ENCODE measurements around the gene ARMC10.
A peak's percentile ranks its signal among the peaks of the same experiment; 100 is the strongest.
"Not testable (repeated sequence)": the region's sequence is repeated elsewhere in the genome, so short reads cannot be mapped to it uniquely, and the experiment has no call there.

ARMC10 gene

GRCh38 chr7:103074519-103075336 is at the start of gene ARMC10, which contains the start of gene FBXL13:
Gene ARMC10, plus strand, starts transcription at chr7:103075140. Its CDS starts 133 bp downstream, at chr7:103075273.
Gene FBXL13, minus strand, starts transcription at chr7:103074796.
- peak; percentile 82 to 83 for DNase-seq (ENCODE audit: low read depth in 2 of 2)

- no peak for DNase-seq (ENCODE audit: low read depth in 2 of 2)
These were observed 49.6 kb upstream of the ARMC10 start for GRCh38 chr7:103025341-103025740.

- no peak for DNase-seq (ENCODE audit: low read depth in 2 of 2)
These were observed 43.9 kb upstream of the ARMC10 start for GRCh38 chr7:103031024-103031423.

DNA sequence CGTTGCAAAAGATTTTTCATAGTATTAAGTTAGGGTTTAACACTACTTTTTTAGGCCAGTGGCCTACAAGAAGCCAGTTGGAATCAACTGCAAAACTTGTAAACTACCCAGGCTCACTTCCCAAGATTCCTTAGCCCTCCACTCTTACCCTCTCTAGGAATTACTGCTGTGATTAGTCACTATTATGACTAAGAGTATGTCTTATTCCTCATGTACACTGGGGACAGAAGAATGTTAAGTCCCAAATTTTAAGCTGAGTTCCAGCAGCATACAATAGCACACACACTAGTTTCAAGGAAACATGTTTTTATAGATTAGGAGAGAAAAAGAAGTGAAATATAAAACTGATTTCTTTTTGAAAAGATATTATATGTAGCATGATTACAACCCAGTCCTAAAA is 43.2 kb upstream of the ARMC10 start:
- no peak for DNase-seq (ENCODE audit: low read depth in 2 of 2)

GRCh38 chr7:103034318-103034717 is 40.6 kb upstream of the ARMC10 start:
- DNase-seq (ENCODE audit: low read depth in 2 of 2): not testable (repeated sequence)

DNA sequence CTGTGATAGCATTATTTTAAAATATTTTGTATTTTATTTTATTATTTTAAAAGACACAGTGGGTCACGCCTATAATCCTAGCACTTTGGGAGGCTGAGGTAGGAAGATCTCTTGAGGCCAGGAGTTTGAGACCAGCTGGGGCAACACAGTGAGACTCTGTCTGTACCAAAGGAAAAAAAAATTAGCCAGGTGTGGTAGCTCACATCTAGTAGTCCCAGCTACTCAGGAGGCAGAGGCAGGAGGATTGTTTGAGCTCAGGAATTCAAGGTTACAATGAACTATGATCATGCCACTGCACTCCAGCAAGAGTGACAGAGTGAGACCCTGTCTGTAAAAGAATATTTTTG is 37.5 kb upstream of the ARMC10 start:
- no peak for DNase-seq (ENCODE audit: low read depth in 2 of 2)

GRCh38 chr7:103037823-103038739 is 36.9 kb upstream of the ARMC10 start:
- DNase-seq (ENCODE audit: low read depth in 2 of 2): not testable (repeated sequence)

- not testable (repeated sequence) for DNase-seq (ENCODE audit: low read depth in 2 of 2)
These were observed 33.1 kb upstream of the ARMC10 start for GRCh38 chr7:103041815-103042214.

GRCh38 chr7:103048833-103049232 is 26.1 kb upstream of the ARMC10 start:
- no peak for DNase-seq (ENCODE audit: low read depth in 2 of 2)

DNA sequence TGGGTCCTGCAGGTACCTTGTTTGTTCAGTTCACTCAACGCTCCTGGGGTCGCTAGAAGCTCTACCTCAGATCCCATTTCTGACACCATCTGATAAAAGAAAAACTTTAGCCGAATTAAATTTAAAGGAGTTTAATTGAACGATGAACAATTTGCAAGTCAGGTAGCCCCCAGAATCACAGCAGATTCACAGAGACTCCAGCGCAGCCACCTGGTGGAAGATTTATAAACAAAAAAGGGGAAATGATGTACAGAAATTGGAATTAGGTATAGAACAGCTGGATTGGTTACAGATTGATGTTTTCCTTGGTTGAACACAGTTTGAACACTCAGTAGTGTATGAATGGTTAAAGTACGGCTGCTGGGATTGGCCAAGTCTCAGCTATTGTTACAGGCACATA is 23.4 kb upstream of the ARMC10 start:
- DNase-seq (ENCODE audit: low read depth in 2 of 2): no peak

GRCh38 chr7:103056006-103056405 is 18.9 kb upstream of the ARMC10 start:
- not testable (repeated sequence) for DNase-seq (ENCODE audit: low read depth in 2 of 2)

GRCh38 chr7:103058122-103058521 is 16.8 kb upstream of the ARMC10 start:
- DNase-seq (ENCODE audit: low read depth in 2 of 2): no peak

GRCh38 chr7:103059471-103059870 is 15.5 kb upstream of the ARMC10 start:
- no peak for DNase-seq (ENCODE audit: low read depth in 2 of 2)

GRCh38 chr7:103063895-103064294 is 11.0 kb upstream of the ARMC10 start:
- DNase-seq (ENCODE audit: low read depth in 2 of 2): no peak

- DNase-seq (ENCODE audit: low read depth in 2 of 2): peak; percentile 36 to 47
These were observed 9.3 kb upstream of the ARMC10 start for GRCh38 chr7:103065667-103066066.

DNA sequence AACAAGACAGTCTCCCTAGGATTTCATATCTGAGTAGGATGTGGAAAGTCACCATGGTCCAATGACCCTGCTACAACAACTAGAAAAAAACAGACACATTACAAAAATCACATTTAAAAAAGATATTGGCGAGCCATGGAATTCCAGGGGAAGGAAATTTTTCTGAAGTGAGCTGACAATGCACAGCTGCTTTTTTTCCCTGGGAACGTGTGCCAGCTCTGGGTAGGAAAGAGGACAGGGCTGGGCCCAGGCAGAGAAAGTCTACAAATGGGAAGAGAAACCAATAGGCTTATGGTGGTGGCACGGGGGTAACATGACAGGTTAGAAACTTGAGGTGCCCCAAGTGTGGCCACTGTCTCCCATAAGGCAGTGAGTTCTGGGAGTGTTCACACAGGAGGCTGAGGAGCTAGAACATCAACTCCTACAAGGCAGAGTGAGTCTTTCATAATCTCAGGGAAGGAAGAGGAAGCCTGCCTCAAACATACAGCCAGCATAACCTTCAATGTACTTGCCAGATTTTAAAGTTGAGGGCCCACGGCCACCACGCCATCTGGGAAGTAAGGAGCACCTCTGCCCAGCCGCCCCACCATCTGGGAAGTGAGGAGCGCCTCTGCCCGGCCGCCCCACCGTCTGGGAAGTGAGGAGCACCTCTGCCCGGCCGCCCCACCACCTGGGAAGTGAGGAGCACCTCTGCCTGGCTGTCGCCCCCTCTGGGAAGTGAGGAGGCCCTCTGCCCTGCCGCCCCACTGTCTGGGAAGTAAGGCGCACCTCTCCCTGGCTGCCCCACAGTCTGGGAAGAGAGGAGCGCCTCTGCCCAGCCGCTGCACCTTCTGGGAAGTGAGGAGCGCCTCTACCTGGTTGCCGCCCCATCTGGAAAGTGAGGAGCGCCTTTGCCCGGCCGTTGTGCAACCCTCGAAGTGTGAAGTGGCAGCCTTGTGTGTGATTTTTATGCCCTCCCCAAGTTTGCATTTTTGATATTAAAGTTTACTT is 6.2 kb upstream of the ARMC10 start:
- no peak for DNase-seq (ENCODE audit: low read depth in 2 of 2)

DNA sequence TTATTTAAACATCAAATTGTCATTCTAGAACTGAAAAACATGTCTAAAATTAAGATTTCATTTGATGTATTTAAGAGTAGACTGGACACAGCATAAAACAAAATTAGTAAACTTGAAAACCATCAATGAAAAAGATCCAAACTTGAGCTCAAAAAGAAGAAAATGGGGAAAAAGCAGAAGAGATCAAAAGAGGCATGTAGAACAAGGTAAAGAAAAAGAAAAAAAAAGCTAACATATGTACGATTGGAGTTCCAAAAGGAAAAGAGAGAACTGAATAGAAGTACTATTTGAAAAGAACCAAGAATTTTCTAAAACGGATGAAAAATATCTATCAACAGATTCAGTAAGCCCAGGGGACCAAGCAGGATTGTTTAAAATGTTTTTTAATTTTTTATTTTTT is 3.9 kb upstream of the ARMC10 start:
- no peak for DNase-seq (ENCODE audit: low read depth in 2 of 2)

- DNase-seq (ENCODE audit: low read depth in 2 of 2): no peak
These were observed 886 bp upstream of the ARMC10 start for GRCh38 chr7:103073989-103074518.

- peak; percentile 58 to 72 for DNase-seq (ENCODE audit: low read depth in 2 of 2)
These were observed 488 bp downstream of the ARMC10 start for GRCh38 chr7:103075337-103075918.

GRCh38 chr7:103076764-103077163 is 1.8 kb downstream of the ARMC10 start:
- no peak for DNase-seq (ENCODE audit: low read depth in 2 of 2)

DNA sequence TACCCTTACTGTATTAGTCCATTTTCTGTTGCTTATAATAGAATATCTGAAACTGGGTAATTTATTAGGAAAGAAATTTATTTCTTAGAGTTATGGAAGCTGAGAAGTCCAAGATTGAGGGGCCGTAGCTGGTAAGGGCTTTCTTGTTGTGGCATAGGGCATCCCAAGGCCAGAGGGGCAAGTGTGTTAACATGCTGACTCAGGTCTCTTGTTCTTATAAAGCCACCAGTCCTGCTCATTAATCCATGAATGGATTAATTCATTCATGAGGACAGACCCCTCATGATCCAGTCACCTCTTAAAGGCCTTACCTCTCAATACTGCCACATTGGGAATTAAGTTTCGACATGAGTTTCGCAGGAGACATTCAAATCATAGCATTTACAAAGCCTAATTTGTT is 2.4 kb downstream of the ARMC10 start:
- no peak for DNase-seq (ENCODE audit: low read depth in 2 of 2)

All from stimulated activated CD8-positive, alpha-beta memory T cell treated with anti-CD3 and anti-CD28 coated beads, Interleukin-2, amount 100 ng/mL, for 48 hours (primary cell).